Astrocyte of the spinal cord (primary cell): ENCODE measurements around the gene KIF4A.
"Not testable (repeated sequence)": the region's sequence is repeated elsewhere in the genome, so short reads cannot be mapped to it uniquely, and the experiment has no call there.

Source experiments
- DNase-seq: peaks from one replicate; pipeline ENCODE4 v3.0.0; 2011; ENCODE audit warnings: low read depth, low spot score
- H3K4me3 ChIP-seq: 2 replicates; pipeline ENCODE4 v1.5.1; 2011; ENCODE audit warnings: low read depth, mild to moderate bottlenecking, low read length, moderate library complexity
- in situ Hi-C: cut with HindIII; loops from 2 replicates; pipeline ENCODE4 v1.10.0; 2017; ENCODE audit warnings: low sequenced_read_pairs
- TF ChIP-seq, protein P1 (sequence below): IDR thresholded peaks from 2 replicates; pipeline ENCODE4 v1.5.1; 2012; ENCODE audit warnings: low read depth, mild to moderate bottlenecking, low read length, inconsistent platforms

Gene KIF4A

DNA sequence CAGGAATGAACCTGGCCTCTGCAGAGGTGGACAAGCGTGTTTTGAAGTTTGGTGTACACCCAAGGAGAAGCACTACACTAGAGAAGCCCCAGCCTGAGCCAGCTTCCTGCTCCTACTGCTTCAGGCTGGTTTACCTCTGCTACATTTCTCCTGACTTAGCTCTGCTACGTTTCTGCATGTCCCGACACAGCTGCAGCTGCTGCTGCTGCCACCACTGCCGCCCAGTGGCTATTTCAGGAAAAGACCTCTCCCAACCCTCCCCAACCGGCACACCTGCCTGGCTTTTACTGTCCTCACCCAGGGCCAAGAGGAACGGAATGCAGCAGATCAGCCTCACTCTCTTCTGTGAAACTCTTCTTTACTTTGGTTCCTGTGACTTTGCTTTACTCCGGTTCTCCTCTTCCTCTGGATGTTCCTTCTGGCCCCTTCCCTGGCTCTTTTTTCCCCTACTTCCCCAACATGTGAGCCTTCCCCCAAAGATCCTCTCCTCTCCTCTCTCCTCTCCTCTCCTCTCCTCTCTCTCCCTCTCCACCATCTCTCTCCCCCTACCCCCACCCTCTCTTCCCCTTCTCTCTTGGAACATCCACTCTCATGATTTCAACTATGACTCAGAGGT, 26.8 kb upstream of the KIF4A start:
- TF ChIP-seq, protein P1, sequence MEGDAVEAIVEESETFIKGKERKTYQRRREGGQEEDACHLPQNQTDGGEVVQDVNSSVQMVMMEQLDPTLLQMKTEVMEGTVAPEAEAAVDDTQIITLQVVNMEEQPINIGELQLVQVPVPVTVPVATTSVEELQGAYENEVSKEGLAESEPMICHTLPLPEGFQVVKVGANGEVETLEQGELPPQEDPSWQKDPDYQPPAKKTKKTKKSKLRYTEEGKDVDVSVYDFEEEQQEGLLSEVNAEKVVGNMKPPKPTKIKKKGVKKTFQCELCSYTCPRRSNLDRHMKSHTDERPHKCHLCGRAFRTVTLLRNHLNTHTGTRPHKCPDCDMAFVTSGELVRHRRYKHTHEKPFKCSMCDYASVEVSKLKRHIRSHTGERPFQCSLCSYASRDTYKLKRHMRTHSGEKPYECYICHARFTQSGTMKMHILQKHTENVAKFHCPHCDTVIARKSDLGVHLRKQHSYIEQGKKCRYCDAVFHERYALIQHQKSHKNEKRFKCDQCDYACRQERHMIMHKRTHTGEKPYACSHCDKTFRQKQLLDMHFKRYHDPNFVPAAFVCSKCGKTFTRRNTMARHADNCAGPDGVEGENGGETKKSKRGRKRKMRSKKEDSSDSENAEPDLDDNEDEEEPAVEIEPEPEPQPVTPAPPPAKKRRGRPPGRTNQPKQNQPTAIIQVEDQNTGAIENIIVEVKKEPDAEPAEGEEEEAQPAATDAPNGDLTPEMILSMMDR: peak; percentile 70
- H3K4me3 ChIP-seq: no peak overlapping the region
- DNase-seq: peak; percentile 40
- in situ Hi-C loops: no loop called here

DNA sequence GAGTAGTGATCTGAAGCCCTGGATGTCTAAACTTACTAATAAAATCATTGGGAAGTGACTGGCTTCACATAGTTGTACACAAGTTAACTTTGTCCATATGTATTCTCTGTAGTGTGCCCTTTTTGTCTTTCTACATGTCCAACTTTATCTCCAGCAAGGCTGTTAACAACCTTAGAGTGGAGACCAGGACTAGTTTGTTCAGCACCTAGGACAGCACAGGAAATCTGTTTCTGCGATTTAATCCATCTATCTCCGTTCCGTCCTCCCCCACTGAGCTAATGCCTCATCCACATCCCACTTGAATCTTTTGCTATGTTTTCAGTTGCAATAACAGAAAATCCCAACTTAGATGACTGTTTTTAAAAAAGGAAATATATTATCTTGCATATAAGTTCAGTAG, 25.1 kb upstream of the KIF4A start:
- H3K4me3 ChIP-seq: no peak overlapping the region
- TF ChIP-seq, protein P1: no peak
- DNase-seq: no peak
- in situ Hi-C loops: no loop called here

DNA sequence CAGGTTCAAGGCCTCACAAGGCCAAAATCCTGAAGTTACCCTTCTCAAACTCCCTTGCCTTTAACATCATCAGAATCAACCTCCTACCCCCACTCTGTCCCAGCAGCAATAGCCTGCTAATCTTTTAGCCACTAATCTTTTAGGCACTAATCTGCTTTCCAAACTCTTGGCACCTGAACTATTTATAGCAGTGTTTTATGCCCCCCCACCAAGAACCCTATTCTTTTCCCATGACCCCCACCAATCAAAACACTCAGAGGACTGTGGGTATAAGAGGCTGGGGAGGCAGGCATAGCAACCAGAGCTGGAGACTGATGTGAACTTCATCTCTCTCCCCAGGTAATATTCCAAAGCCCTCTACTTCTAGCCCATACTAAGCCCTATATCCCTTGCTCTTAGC, 21.9 kb upstream of the KIF4A start, which contains the start of gene ARR3:
Gene ARR3 (plus strand): TSS at position 301 of the 400 bp plus-strand sequence. CDS start 1,052 bp downstream, outside the sequence.
- H3K4me3 ChIP-seq: no peak within 1 kb of the TSS
- TF ChIP-seq, protein P1: no peak
- no peak for DNase-seq
- in situ Hi-C loops: no loop called here

DNA sequence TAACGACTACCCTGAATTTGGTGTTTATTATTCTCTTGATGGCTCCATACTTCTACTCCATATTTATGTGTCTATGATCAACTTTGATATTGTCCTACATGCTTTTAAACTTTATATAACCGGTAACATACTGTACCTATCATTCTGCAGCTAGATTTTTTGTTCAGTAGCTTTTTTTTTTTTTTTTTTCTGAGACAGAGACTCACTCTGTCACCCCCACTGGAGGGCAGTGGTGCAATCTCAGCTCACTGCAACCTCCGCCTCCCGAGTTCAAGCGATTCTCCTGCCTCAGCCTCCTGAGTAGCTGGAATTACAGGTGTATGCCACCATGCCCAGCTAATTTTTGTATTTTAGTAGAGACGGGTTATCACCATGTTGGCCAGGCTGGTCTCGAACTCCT, 15.9 kb upstream of the KIF4A start:
- in situ Hi-C loops, H3K4me3 ChIP-seq, DNase-seq: not testable (repeated sequence)

DNA sequence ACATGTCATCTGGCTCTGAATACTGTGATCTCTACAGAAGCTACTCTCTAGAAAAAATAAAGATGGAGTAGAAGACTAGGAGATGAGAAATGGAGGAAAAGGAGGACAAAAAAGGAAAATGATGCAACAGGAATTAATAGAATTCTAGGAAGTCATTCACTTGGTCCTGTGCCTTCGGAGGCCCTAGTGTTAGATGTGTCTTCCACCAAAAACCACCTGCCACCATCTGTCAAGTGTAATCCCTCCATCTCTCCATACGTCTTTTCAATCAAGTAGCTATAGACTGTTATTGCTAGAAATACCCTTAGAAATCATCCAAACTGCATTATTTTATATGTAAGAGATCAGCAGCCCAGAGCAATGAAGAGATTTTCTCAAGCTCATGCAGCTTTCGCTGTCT, 10.8 kb upstream of the KIF4A start:
- no peak overlapping the region for H3K4me3 ChIP-seq
- TF ChIP-seq, protein P1: no peak
- in situ Hi-C loops: no loop called here
- DNase-seq: no peak

DNA sequence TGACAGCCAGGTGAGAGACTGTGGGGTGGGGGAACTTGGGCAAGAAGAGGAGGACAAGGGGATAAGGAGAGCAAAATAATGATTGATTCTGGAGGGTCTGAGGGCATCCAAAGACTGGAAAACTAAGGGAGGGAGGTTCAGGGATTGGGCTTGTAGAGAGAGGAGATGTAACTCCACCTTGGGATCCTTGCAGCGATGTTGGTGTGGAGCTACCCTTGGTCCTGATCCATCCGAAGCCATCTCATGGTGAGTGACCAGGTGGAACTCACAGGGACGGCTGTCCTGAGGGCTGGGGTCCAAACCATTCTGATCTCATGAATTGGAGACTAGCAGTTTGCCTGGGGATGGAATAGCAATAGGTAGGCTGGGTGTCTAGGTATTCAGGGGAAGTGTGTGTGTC, 9.3 kb upstream of the KIF4A start:
- in situ Hi-C loops: no loop called here
- no peak overlapping the region for H3K4me3 ChIP-seq
- TF ChIP-seq, protein P1: no peak
- DNase-seq: no peak

DNA sequence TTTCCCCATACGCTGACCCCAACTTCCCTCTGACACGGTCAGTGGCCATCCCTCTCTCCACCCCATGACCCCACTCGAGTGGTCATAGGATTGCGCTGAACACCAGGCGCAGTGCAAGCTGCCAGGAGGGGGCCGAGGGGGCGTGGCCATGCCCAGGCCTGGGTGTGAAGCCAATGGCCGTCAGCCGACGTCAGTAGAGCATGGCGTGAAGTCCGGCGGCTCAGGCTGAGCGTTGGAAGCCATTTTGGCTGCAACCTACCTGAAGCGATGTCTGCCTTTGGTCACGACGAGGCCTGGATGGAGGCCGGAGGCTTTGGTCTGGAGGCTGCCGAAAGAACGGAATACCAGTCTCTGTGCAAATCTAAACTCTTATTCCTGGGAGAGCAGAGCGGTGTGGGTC, 8.0 kb upstream of the KIF4A start, which contains the start of gene RAB41:
Gene RAB41 (plus strand): TSS at position 222 of the 400 bp plus-strand sequence. CDS start 46 bp downstream, at position 268.
- TF ChIP-seq, protein P1: no peak
- no peak within 1 kb of the TSS for H3K4me3 ChIP-seq
- DNase-seq: no peak
- in situ Hi-C loops: no loop called here
